NCI-H146 (cell line): ENCODE measurements around the gene RLN3.
"Not testable (repeated sequence)": the region's sequence is repeated elsewhere in the genome, so short reads cannot be mapped to it uniquely, and the experiment has no call there.

Experiments used
- DNase-seq: peaks from one replicate; lab custom pipeline; 2025; lab: John Stamatoyannopoulos, UW

Gene RLN3

GRCh38 chr19:13995017-13995728 lies 32.8 kb upstream of the RLN3 start:
- no peak for DNase-seq

- no peak for DNase-seq
Measured at GRCh38 chr19:13995878-13996765, 31.8 kb upstream of the RLN3 start.

- DNase-seq, result no peak
Measured at GRCh38 chr19:13996928-13997630, 30.9 kb upstream of the RLN3 start.

- DNase-seq, result no peak
Measured at GRCh38 chr19:13997631-13997962, 30.4 kb upstream of the RLN3 start.

- no peak for DNase-seq
Measured at GRCh38 chr19:13998426-13998825, 29.5 kb upstream of the RLN3 start.

GRCh38 chr19:13999085-13999484 lies 28.9 kb upstream of the RLN3 start:
- DNase-seq, result no peak

- no peak for DNase-seq
Measured at GRCh38 chr19:14000691-14001375, 27.1 kb upstream of the RLN3 start.

GRCh38 chr19:14002571-14003250 lies 25.2 kb upstream of the RLN3 start:
- no peak for DNase-seq

GRCh38 chr19:14003251-14004055 lies 24.5 kb upstream of the RLN3 start:
- DNase-seq, result no peak

GRCh38 chr19:14004619-14005348 lies 23.2 kb upstream of the RLN3 start:
- DNase-seq, result no peak

- peak; percentile 89 for DNase-seq
Measured at GRCh38 chr19:14005349-14006084, 22.4 kb upstream of the RLN3 start.

- DNase-seq, result peak; percentile 100
Measured at GRCh38 chr19:14006085-14006765, 21.7 kb upstream of the RLN3 start, which contains the start of gene RFX1. Gene RFX1 (minus strand): TSS chr19:14006320. CDS start chr19:13993843, 12,477 bp downstream.

- peak; percentile 97 for DNase-seq
Measured at GRCh38 chr19:14006766-14007562, 21.0 kb upstream of the RLN3 start.

GRCh38 chr19:14012378-14012915 lies 15.5 kb upstream of the RLN3 start:
- DNase-seq, result no peak

- no peak for DNase-seq
Measured at GRCh38 chr19:14015524-14016035, 12.4 kb upstream of the RLN3 start.

- no peak for DNase-seq
Measured at GRCh38 chr19:14019100-14019499, 8.8 kb upstream of the RLN3 start.

- DNase-seq, result not testable (repeated sequence)
Measured at GRCh38 chr19:14019739-14020138, 8.2 kb upstream of the RLN3 start.
